Aorta (tissue), 5 donors: ENCODE data around the gene CDK14. TPM values are rescaled to one million over a fixed set of nuclear protein-coding genes. Genes with fewer than 3 reads are reported as not detected.

ENCODE experiments used
- ATAC-seq: fragments of 200-7000 bp; cut with Tn5 transposase; one replicate; pipeline ENCODE4 v1.9.1; 2022; ENCODE audit warnings: moderate library complexity; ENCODE audit not compliant: low FRiP score
- DNase-seq, 2 donors: peaks; one replicate each; pipeline ENCODE4 v3.0.0-alpha.2; 2020
- H3K27ac ChIP-seq, 2 donors: one replicate each; pipeline ENCODE4 v1.5.1; 2013; ENCODE audit warnings: low read length in 2 of 2, mild to moderate bottlenecking in 2 of 2, moderate library complexity in 2 of 2, control low read depth in 1 of 2, inconsistent platforms in 1 of 2, low read depth in 1 of 2
- H3K27me3 ChIP-seq, 2 donors: one replicate each; pipeline ENCODE4 v1.6.1; 2013; ENCODE audit warnings: control low read depth in 1 of 2, low read length in 1 of 2, mild to moderate bottlenecking in 1 of 2, moderate library complexity in 1 of 2; ENCODE audit not compliant: insufficient read depth in 2 of 2, control insufficient read depth in 1 of 2
- H3K36me3 ChIP-seq, 2 donors: one replicate each; pipeline ENCODE4 v1.6.1; 2013; ENCODE audit warnings: control low read depth in 1 of 2, low read length in 1 of 2, mild to moderate bottlenecking in 1 of 2; ENCODE audit not compliant: insufficient read depth in 2 of 2, control insufficient read depth in 1 of 2
- H3K4me1 ChIP-seq, 2 donors: one replicate each; pipeline ENCODE4 v1.6.1; 2013; ENCODE audit warnings: low read length in 2 of 2, control low read depth in 1 of 2, mild to moderate bottlenecking in 1 of 2, moderate library complexity in 1 of 2; ENCODE audit not compliant: insufficient read depth in 2 of 2, control insufficient read depth in 1 of 2
- H3K4me3 ChIP-seq, 2 donors: one replicate each; pipeline ENCODE4 v1.5.1; 2013; ENCODE audit warnings: low read length in 2 of 2, control low read depth in 1 of 2, mild to moderate bottlenecking in 1 of 2
- H3K9me3 ChIP-seq: one replicate; pipeline ENCODE4 v1.6.1; 2013; ENCODE audit warnings: mild to moderate bottlenecking, low read length; ENCODE audit not compliant: control insufficient read depth
- WGBS, 2 donors: extraction: QIAGEN DNeasy Blood & Tissue Kit; methylation state at CpG; one replicate each; pipeline ENCODE4 v1.1.7; 2013; 5-methylcytosine and 5-hydroxymethylcytosine counted together
- intact Hi-C, 2 donors: fragments of 100-400 bp; cut with DNase I; formaldehyde crosslinking; loops; one replicate each; pipeline versions ENCODE4 v1.14.2 to v1.15.0; 2022
- polyA plus RNA-seq, 2 donors: library from polyadenylated mRNA; stranded (reverse); fragments of 200-250 nt; gene quantifications; one replicate each; pipeline ENCODE4 v1.2.3, GENCODE V29; 2013
- total RNA-seq, 2 donors: library from RNA; stranded (reverse); fragmentation: NEBNext Ultra II Directional; extraction: Animal tissue kit (Norgen Biotek cat#: 25700); gene quantifications; one replicate each; pipeline ENCODE4 v1.2.1, GENCODE V29; 2021
- donor health status: healthy with polysubstance abuse.
- donor health status: Bipolar disorder and iron deficiency.
- donor health status: DM: no; HTN: no; CAD: no.
- donor health status: DM: no; HTN: no; CAD: no.
- donor health status: DM: yes; HTN: yes; CAD: no.

The CDK14 gene
- total and polyA plus RNA-seq, 4 donors = 4.6 to 72.4 (median 29.5) TPM

DNA sequence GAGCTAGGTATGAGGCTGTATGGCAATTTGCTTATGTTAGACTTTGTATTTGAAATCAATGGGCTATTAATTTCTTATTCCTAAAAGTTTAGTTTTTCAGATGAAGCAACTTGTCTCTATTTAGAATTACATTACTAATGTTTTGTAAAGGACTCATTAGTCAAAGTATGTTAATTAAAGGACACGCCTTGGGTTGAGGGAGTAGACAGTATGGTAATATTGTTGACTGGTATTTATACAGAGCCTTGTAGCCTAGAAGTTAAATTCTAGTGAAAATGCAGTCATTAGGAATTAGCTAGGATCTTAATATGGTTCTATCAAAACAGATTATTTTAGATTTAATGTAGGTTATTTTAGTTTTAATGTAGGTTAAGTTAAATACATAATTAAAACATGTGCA, 6.2 kb downstream of the CDK14 start:
- Histone ChIP-seq H3K4me1 (peaks cover 2 to 4% of the 10 kb centered on the region in 2 donors), H3K36me3 (no peaks in the 10 kb centered on the region), H3K4me3 (no peak overlapping the region), H3K27ac (no peak overlapping the region), H3K9me3 (no peaks in the 10 kb centered on the region), H3K27me3 (no peaks in the 10 kb centered on the region)
- WGBS, 2 donors = 97 to 99% methylated on average over 1 of the region's 1 CpG
- DNase-seq (no peak), ATAC-seq (no peak)
- intact Hi-C loops = no loop called here

DNA sequence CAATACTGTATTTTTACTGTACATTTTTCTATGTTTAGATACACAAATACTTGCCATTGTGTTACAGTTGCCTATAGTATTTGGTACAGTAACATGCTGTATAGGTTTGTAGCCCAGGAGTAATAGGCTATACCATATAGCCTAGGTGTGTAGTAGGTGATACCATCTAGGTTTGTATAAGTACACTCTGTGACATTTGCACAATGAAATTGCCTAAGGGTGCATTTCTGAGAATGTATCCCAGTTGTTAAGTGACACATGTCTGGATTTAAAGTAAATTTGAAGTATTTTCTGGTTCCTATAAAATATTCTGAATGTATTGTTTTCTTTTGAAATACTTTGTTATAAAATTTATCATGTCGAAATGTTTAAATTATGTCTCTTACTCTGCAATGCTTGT, 7.2 kb downstream of the CDK14 start:
- H3K27ac ChIP-seq = no peak overlapping the region
- 54 to 61% methylated on average over 1 of the region's 1 CpG for WGBS, 2 donors

DNA sequence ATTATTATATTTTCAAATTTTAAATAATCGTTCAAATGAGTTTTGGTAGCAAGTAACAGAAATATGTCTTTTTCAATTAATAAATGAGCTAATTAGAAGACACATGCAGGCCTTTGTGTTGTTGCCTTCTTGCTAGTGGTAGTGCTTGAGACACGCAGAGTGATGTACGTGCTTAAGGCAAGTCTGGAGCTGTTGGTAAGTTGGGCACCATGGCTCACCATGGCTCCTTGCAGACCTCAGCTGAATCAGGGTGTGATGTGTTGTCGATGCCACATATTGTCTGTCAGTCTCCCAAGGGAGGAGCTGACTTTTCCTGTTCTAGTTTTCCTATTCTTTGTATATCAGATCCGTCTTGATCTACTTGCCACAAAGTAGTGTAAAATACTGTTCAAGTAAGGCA, 8.3 kb downstream of the CDK14 start:
- ATAC-seq (no peak), DNase-seq (no peak)
- H3K36me3 ChIP-seq = no peaks in the 10 kb centered on the region
- no peaks in the 10 kb centered on the region for H3K27me3 ChIP-seq
- no peak overlapping the region for H3K27ac ChIP-seq
- H3K4me3 ChIP-seq = no peak overlapping the region
- H3K4me1 ChIP-seq = peaks cover 0 to 1% of the 10 kb centered on the region in 2 donors
- H3K9me3 ChIP-seq = no peaks in the 10 kb centered on the region
- intact Hi-C loops = no loop called here
- 90 to 95% methylated on average over 5 of the region's 5 CpGs for WGBS, 2 donors

More for the DNA sequence above, 7.2 kb downstream of the CDK14 start:
- H3K9me3 ChIP-seq = no peaks in the 10 kb centered on the region
- no peaks in the 10 kb centered on the region for H3K27me3 ChIP-seq
- H3K4me3 ChIP-seq = no peak overlapping the region
- no peak for ATAC-seq
- intact Hi-C loops = no loop called here
- H3K36me3 ChIP-seq = no peaks in the 10 kb centered on the region
- H3K4me1 ChIP-seq = peaks cover 0 to 4% of the 10 kb centered on the region in 2 donors
- no peak for DNase-seq

DNA sequence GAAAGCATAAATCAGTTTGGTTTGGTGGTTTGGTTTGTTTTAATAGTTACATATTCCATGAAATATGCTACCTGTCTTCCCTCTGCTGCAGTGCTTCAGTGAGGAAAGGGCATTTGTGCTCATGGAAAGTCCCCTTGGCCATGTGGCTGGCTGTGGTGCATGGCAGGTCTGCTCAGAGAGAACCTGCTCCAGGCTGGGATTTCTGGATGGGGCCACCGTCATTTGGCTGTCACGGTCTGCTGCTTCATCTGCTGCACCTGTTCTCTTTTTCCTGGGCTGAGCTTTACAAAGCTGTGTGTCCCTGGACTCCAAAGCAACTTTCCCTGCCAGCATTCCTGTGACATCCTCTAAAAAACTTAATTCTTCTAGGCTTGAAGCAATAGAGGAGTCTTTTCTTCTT, 8.9 kb downstream of the CDK14 start:
- no peak for ATAC-seq
- 92 to 98% methylated on average over 2 of the region's 2 CpGs for WGBS, 2 donors
- Histone ChIP-seq H3K36me3 (no peaks in the 10 kb centered on the region), H3K27ac (no peak overlapping the region), H3K27me3 (no peaks in the 10 kb centered on the region), H3K4me3 (no peak overlapping the region), H3K4me1 (no peaks in the 10 kb centered on the region), H3K9me3 (no peaks in the 10 kb centered on the region)
- intact Hi-C loops = no loop called here
- DNase-seq = no peak

DNA sequence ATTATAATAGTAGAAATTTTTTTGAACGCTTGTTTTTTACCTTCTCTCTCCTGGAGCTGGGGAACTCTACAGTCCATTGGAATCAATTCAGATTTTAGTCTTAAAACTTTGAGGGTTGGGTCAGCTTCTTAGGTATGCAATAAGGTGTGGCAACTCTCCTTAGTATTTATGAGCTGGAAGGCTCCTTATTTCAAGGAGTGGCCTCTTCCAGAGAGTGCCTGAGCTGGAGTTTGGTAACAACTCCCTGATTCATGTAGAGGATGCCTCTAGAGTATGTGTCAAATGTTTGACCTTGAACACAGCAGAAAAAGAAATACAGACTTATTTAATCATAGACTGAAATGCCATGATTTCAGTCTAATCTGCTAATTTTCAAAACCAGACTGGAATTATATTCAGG, 11.1 kb downstream of the CDK14 start:
- H3K27me3 ChIP-seq = no peaks in the 10 kb centered on the region
- no peaks in the 10 kb centered on the region for H3K4me1 ChIP-seq
- no peaks in the 10 kb centered on the region for H3K36me3 ChIP-seq
- intact Hi-C loops = no loop called here
- H3K9me3 ChIP-seq = no peaks in the 10 kb centered on the region
- DNase-seq (no peak), ATAC-seq (no peak)
- WGBS, 2 donors = 94 to 97% methylated on average over 1 of the region's 1 CpG
- H3K4me3 ChIP-seq = no peak overlapping the region
- no peak overlapping the region for H3K27ac ChIP-seq

DNA sequence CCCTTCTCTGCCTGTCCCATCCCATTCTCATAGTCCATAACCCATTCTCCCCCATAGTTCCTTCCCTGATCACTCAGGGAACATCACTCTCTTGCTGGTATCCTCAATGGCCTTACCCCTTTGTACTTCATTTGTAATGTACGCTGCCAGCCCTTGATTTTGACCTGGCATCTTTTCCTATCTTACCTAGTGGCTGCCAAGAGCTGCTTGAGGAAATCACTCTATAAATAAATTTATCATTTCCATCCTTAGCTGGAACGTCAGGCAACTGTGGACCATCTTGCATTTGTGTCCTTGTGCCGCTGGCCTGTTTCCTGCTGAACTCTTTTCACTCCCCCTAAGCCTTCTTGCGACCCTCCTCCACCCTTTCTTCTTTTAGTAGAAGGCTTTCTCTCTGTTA, 14.0 kb downstream of the CDK14 start:
- no peaks in the 10 kb centered on the region for H3K4me1 ChIP-seq
- H3K27ac ChIP-seq = no peak overlapping the region
- no peaks in the 10 kb centered on the region for H3K9me3 ChIP-seq
- no peaks in the 10 kb centered on the region for H3K36me3 ChIP-seq
- ATAC-seq = no peak
- 48 to 57% methylated on average over 4 of the region's 4 CpGs for WGBS, 2 donors
- no peak overlapping the region for H3K4me3 ChIP-seq
- intact Hi-C loops = no loop called here
- DNase-seq = no peak
- H3K27me3 ChIP-seq = no peaks in the 10 kb centered on the region

DNA sequence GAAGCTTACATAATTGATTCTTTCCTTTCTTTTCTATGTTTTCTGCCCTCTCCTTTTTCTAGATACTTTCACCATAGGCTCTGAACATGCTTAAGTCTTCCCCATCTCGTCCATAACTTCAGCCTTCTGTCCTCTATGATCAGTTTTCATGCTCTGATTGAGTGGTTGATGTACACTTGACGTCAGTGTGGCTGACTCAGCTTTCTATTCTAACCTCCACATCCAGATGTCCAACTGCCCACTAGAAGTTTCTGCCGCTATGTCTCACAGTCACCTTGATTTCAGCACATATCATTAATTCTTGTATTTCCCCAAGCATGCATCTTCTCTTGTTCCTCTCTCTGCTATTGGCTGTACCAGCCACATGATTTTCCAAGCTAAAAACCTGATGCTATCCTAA, 15.0 kb downstream of the CDK14 start:
- Histone ChIP-seq H3K36me3 (no peaks in the 10 kb centered on the region), H3K27me3 (no peaks in the 10 kb centered on the region), H3K27ac (no peak overlapping the region), H3K9me3 (no peaks in the 10 kb centered on the region), H3K4me1 (no peaks in the 10 kb centered on the region), H3K4me3 (no peak overlapping the region)
- 78 to 81% methylated on average over 3 of the region's 3 CpGs for WGBS, 2 donors
- intact Hi-C loops = no loop called here
- ATAC-seq = no peak
- DNase-seq = no peak

DNA sequence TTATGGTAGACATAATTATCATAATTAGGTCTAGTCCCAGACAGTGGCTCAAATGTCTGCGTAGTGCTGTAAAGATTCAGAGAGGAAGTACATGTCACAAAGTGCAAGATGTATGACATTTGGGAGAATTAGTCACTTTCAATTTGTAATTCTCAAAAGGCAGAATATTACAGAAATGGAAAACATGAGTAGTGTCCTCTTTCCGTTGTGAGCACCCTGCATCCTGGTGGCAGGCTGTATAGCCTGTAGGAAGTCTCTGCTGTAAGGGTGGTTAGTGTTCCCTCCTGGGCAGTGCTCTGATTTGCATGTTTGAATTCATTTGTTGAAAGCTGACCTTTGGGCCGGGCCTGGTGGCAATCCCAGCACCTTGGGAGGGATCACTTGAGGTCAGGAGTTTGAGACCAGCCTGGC, 17.0 kb downstream of the CDK14 start:
- H3K27ac ChIP-seq = no peak overlapping the region
- H3K9me3 ChIP-seq = no peaks in the 10 kb centered on the region
- H3K4me1 ChIP-seq = no peaks in the 10 kb centered on the region
- DNase-seq (no peak), ATAC-seq (no peak)
- intact Hi-C loops = no loop called here
- H3K4me3 ChIP-seq = no peak overlapping the region
- no peaks in the 10 kb centered on the region for H3K36me3 ChIP-seq
- no peaks in the 10 kb centered on the region for H3K27me3 ChIP-seq
- WGBS, 2 donors = 75 to 76% methylated on average over 3 of the region's 3 CpGs

DNA sequence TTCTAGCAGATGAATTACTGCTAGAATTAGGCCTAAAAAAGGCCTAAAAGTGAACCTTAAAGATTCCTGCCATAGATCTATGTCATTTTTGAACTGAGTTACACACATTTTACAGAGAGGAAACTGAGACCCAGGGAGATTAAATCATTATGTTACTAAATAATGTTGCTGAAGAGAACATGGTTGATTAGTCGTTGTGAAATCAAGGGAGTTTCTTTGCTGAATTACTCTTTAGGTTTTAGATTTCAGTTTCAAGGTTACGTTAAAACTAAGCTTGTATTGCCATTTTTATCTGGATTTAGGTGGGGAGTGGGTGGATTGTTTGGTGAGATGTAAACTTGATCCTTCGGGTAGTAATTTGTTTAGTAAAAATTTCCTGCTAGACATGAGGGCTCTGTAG, 21.3 kb downstream of the CDK14 start:
- Histone ChIP-seq H3K4me1 (no peaks in the 10 kb centered on the region), H3K9me3 (no peaks in the 10 kb centered on the region), H3K27me3 (no peaks in the 10 kb centered on the region), H3K36me3 (no peaks in the 10 kb centered on the region), H3K27ac (no peak overlapping the region), H3K4me3 (no peak overlapping the region)
- no peak for ATAC-seq
- DNase-seq = no peak
- WGBS, 2 donors = 91 to 92% methylated on average over 3 of the region's 3 CpGs
- intact Hi-C loops = no loop called here
